GM18868 (cell line): ENCODE results near the gene ARHGAP22.

Experiments used
- ATAC-seq: cut with Tn5 transposase; IDR thresholded peaks from one replicate; pipeline ENCODE4 v1.9.1; 2021; ENCODE audit warnings: mild to moderate bottlenecking, moderate library complexity; ENCODE audit not compliant: unreplicated experiment

The ARHGAP22 gene

DNA sequence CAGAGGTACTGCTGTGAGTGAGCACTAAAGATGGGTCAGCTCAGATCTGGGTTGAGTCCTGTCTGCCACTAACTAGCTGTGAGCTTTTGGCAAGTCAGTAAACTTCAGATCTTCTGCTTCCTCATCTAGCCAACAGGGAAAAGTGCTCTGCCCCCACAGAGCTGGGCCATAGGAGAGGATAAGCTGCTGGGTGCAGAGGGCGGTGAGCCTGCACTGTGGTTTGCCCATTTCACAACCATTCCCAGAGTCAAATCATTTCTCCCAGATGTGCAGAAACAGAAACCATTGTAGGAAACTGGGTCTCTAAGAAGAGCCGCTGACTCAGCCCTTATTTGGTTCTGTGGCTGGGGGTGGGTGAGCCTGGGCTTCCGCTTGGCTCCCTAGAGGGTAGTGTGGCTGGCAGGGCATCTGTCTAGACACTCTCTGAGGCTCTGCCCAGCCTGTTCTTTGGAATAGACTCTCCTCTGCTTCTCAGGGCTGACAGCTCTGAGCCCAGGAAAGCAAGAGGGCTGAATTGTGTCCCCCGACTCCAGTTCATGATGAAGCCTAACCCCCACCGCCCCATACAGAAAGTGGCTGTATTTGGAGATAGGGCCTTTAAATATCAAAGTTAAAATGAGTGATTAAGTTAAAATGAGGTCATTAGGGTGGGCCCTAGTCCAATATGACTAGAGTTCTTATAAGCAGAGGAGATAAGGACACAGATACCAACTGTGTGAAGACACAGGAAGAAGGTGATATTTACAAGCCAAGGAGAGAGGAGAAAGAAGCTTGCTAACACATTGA, 29.5 kb upstream of the ARHGAP22 start:
- peak; percentile 90 for ATAC-seq

DNA sequence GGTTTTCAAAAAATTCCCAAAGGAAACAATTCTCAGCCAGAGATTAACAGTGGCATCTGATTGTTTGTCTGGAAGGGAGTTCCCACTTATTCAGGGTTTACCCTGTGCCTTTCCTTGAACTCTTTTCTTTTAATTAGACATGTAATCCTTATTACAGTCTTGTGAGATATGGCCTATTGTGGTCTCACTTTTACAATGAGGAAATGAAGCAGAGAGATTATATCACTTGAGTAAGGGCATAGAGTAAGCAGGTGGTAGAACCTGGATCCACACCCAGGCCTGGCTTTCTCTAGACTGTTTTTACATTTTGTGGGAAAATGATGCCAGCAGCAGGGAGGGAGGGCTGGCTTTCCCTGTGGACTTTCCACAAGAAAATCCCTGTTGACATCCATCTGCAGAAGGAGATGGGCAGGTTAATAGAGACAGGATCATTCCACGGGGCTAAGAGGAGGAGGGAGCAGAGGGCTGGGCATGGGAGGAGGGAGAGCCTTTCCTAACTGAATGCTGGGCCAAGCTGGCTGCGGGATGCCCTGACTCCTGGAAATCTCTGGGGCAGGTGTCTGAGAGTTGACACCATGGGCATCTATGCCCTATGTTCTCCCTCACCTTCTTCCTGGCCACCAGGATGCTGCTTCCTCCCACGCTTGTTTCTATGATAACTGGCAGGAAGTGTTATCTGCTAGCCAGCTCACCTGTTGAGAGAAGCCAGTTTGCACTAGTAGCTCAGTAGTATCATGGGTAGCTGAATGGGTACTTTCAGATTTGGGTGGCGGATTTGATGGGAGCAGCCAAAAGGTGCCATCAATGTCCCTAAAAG, 28.7 kb upstream of the ARHGAP22 start:
- peak; percentile 32 for ATAC-seq

DNA sequence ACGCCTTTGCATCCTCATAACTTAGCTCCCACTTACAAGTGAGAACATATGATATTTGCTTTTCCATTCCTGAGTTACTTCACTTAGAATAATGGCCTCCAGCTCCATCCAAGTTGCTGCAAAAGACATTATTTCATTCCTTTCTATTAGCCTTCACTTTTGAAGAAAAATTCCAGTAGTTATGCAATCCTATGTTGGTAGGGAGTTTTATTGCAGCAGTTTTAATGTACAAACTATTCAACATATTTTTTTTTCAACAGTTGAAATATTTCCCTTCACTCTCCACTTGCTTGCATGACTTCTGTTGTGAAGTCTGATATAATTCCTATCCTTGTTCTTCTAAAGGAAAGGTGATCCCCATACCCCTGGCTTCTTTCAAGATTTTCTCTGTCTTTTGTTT, 27.3 kb upstream of the ARHGAP22 start:
- no peak for ATAC-seq

DNA sequence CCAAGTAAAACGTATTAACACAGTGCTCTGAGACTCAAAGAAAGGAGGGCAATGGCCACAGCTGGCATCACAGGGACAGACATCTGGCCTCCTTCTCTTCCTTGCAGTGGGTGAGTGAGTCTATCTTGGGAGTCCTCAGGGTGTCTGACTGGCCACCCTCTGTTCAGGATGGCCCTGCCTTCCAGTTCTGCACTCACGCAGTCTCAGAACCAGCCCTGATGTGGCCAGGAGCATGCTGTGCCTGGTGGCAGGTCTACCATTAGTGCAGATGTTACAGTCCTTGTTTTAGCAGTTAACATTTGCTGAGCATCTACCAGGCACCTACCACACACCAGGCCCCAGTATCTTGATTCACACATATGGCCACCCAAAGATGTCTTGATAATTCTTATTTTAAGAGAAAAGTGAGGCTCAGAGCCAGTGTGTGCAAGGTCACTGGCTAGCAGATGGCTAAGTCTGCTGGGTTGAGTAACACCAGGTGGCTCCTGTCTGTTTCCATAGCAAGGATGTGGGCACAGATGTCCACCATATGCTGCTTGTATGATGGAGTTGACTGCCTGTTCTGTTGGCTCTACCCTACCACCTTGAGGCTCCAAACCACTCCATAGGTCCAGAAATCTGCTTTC, 23.2 kb upstream of the ARHGAP22 start:
- no peak for ATAC-seq

DNA sequence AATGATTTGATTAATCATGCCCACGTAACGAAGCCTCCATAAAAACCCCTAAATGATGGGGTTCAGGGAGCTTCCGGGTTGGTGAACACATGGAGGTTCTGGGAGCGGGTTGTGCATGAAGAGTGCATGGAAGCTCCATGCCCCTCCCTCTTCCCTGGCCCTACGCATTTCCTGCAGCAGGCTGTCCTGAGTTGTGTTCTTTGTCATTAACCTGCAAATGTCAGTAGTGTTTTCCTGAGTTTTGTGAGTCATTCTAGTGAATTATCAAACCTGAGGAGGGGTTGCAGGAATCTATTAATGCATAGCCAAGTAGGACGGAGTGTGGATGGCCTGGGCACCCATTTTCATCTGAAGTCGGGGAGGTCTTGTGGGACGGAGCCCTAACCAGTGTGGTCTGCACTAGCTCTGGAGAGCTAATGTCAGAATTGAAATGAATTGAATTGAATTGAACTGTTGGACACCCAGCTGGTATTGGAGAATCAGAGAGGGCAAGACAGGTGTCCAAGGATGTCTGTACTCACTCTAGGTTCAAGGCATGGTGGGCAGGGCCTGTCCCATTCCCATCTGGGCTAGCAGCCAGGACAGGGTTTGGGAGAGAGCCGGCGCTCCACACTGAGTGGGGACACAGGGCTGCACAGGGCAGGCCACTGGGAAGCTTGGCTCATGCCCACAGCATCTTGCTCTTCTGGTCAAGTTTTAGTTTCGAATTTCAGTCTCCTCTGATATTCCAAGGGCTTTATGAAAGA, 22.3 kb upstream of the ARHGAP22 start:
- no peak for ATAC-seq

DNA sequence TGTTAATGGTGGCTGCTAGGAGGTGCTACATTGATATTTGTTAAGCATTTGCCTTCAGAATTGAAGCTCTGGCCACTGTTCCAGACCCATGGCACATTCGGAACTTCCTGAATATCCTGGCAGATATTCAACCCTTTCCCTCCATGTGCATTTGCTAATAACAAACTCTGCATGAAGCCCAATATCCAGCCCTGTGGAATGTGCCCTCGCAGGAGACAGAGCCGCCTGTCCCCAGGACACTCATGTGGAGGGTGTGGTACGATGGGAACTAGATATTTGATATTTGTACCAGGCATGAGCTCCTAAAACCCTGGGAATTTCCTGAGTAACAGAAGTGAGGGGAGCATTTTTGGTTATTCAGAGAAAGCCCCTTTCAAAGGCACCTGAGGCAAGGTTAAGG, 21.6 kb upstream of the ARHGAP22 start:
- ATAC-seq, result no peak

DNA sequence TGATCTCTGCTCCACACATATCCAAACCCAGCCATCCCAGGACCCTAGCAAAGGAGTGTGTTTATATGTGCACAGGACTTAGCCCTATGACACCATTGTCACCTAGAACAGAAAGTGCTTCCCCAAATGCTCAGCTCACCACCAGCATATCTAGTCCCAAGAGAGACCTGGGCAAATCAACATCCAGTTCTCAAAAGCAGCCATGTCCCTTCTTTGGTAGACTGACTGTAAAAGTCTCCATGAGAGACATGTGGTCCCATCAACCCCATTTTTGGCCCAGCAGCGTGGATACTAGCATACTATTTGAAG, 20.9 kb upstream of the ARHGAP22 start:
- no peak for ATAC-seq

DNA sequence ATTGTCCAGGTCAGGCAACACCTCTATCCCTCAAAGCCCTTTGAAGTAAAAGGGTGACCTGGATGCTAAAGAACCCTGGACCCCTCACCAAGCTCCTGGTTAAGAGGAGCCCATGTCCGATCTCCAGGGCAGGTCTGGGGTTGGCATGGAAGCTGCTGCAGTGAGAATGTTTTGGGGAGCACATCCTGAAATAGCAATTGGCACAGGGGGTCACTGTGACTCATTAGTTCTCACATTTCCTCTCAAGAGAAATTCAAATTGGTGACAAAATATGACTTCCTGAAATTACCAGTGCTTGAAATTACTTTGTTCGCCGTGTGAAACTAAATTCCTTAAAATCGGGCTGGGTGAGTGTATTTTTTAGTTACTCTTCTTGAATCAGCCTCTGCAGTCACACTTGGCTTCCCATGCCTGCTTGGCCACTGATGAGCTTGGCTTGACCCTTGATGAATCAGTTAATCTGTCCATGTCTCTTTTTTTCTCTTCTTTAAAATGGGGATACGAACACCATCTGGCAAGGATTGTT, 18.8 kb upstream of the ARHGAP22 start:
- no peak for ATAC-seq

DNA sequence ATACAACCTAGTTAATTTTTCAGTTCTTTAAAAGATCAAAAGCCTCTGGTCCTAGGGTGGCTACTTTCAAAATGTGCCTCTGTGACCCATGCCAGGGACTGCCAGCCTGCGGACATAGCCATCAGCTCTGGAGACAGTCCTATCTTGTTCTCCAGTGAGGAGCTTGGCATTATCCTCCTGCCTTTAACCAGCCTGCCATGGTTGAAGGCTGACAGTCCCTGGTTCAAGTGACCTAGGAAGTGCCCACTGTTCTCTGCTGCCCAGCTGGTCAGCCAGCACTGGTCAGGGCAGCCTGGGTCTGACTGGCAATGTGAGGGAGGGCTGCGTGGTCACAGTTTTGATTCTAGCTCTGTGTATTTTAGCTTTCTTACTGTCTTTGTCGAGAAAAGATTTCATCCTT, 18.1 kb upstream of the ARHGAP22 start:
- ATAC-seq, result no peak

DNA sequence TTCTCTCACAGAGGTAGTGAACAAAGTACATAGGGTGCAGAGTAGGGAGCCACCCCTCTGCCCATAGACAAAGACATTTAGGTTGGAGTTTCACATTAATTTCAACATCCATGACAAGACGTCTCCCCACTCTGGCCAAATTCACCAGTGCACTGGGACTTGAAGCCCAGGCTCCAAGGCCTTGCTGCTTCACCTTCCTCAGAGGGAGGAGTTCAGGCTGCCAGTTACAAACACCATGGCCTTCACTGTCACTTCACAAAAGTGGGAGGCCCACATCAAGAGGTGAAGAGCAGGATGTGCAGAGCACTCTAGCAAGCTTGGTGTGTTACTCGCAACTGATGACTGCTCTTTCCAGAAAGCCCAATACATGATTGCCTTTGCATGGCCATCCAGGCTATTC, 15.8 kb upstream of the ARHGAP22 start:
- no peak for ATAC-seq

DNA sequence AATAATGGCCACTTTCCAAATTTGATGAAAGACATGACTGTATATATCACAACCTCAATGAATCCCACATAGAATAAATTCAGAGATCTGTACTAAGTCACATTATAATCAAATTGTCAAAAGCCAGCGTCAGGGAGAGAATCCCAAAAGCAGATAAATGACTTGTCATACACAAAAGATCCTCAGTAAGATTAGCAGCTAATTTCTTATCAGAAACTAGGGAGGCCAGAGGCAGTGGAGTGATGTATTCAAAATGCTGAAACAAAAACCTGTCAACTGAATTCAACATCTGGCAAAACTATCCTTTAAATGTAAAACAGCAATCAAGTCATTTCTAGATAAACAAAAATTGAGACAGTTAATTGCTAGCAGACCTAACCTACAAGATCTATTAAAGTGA, 11.6 kb upstream of the ARHGAP22 start:
- ATAC-seq, result no peak

DNA sequence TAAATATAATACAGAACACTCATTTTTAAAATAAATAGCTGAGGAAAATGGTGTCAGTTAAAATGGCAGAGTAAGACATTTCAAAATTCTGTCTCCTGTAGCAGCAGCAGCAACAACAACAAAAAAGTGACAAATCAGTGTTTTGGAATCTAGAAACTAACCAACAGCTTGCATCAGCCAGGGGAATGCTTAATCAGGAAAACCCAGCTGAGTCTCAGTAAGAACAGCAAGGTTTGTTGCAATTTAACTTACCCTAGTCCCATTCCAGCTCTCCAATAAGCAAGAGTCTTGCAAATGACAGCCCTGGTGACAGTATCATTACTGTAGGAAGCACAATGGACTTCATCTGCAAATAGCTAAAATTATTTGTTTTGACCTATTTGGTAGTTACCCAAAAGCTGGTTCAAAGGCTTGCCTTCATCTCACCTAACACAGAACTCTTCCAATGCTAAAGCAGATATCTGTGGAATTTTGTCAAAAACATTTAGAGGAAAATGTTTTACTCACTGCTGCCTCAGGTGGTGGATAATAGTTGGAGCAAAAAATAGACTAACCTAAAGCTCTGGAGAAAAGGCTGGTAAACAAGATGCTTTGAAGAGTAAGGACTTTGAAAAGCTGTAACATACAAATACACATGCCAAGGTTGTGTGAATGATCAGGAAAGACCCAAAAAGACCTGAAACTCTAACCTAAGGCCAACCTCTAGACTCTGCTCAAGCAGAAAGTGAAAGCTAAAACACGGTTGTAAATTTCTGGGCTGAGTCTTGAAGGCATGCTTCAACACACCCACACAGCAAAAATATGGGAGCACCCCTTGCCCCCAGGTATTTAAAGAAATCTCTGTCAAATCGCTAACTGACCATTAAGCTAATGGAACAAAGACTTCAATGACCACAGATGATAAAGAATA, 9.9 kb upstream of the ARHGAP22 start:
- ATAC-seq, result peak; percentile 68

DNA sequence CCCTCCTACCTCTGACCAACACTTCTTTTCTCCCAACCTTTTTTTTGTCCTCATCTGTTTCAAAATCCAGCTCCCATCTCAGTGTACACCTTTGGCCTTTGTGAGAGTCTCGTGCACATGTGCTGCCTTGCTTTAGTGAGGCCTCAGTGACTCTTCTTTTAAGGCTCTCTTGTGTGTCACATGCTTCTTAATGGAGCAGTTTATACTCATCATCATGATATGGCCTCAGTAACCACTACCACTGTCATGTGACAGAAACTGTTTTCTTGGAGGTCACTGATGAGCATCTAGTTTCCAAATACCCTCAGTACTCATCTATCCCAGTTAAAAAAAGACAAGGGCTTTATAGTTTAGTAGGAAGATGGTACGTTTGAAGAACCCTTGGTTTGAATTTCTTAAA, 8.1 kb upstream of the ARHGAP22 start:
- no peak for ATAC-seq

DNA sequence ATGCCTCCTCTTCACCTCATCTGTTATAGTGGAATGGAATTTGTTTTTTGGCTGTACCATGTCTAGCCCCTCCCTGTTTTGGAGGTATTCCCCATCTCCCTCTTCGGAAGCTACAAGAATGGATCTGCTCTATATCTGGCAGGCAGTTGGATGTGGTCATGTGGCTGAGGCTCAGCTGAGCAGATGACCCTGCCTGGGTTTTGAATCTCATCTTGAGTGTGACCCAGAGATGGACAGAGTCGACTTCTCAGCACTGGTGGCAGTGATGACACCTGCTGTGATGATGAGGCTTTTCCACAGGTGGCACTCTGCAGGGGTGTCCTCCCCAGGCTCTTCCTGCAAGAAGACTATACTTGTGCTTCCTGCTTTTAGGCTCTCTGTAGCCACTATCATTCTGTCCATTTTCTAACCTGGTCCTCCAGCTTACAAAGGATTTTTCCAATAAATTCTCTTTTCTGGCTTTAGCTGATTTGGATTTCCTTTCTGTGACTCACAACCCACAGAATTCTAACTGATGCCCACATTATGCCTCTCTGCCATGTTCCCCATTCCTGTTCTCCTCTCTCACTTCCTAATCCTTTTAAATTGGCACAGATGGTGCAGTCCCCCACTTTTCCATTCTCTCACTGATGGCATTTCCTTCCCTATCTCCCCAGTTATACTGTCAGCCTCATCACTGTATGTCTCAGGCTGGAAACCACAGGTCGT, 7.5 kb upstream of the ARHGAP22 start:
- no peak for ATAC-seq

DNA sequence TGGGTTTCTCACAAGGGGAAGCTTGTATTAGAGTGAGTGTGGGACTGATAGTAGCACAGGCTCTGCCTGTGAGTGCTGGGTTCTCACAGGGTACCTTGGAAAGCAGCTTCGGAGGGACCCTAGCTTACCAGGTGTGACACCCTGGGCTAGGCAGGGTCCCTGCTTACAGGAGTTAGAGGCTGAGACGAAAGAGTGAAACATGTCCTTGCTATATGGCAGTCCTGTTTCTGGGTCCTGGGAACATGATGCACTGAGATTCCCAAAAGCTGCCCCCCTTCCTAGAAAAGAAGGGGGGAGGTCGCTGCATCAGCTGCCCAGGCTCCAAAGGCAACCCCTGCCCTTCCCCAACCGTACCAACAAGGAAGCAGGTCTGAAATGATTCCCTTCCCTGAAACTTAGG, 6.3 kb upstream of the ARHGAP22 start:
- no peak for ATAC-seq

DNA sequence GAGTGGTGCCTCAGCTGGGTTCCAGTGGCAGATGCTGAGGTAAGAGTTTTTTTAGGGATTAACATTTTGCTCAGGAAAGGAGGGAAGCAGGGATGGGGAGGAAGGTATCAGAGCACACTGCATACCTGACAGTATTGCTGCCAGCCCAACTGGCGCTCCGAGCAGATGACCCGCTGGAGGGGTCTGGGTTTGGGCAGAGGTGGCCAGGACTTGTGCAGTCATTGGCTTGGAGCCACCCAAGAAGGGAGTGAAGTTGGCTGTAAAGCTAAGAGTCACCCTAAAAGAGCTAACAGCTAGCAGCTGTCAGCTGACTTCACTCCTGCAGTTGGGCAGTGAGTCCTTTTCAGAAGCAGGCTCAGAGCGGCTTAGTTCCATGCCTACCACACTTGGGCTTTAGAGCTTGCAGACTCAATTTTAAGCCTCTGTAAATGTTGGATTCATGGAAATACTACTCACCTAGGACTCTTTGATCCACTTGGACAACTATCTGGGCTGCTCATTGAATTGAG, 5.8 kb upstream of the ARHGAP22 start:
- ATAC-seq, result no peak

DNA sequence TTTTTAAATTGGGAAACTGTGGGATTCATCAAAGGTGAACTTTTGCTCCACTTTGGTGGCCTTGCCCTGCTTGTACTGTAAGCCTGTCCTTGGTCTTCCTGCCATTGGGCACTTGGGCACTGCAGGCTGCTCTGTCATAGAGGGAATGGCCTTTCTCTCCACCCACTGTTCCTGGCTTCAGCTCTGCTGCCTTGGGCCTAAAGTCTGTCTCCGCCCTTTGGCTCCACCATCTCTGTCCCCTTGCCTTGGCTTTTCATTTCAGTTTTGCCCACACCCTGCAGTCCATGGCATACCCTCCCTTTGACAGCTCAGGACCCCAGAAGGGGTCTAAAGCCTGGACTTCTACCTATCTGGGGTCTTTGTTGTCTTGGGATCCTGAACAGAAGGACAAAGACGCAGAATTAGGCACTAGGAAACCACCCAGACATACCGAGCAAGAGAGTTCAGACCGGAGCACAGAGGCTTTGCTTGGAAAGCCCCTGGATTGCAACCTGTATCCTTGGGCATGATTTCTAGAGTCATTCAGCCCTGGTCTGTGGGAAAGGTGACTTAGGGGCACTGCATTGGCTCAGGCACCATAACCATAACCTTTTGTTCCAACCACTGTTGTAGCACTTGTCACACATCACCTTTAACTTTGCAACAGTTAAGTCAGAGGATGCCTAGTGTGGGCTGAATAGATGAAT, 5.2 kb upstream of the ARHGAP22 start:
- ATAC-seq, result peak; percentile 31

DNA sequence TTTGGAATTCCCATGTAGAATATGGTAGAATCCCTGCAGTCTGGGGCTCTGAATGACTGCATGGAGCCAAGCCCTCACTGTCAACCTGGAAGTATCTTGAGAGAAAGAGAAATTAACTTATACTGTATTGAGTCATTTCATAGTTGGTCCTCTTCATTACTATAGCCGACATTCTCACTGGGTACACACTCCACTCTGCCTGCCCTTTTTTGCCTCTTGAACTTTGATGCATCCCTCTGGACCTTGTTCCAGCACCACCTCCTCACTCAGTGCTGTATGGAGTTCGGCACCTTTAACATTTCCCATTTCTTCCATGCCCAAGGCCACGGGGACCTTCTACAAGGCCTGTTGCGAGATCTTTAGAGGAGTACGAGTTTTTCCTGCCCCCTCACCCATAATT, 4.6 kb upstream of the ARHGAP22 start:
- no peak for ATAC-seq

DNA sequence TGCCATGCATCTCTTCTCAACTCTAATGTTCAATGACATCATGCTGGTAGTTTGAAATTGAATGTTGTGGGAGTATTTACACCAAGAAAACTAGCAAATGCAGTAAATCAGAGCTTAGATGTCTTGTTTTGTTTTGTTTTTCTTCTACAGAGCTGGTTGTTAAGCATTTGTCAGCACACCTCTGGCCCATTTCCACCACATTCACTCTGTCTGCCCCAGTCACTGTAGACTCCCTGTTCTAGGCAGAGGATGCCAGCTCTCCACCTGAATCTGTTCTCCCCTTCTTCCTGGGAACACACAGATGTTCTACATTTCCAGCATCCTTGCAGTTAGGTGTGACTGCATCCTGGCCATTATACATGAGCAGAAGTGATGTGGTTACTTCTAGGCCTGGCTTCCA, 4.1 kb upstream of the ARHGAP22 start:
- no peak for ATAC-seq
